HG03432 (cell line): Measurements from ENCODE around the gene TRAF2.

ENCODE experiments used
- ATAC-seq: cut with Tn5 transposase; IDR thresholded peaks from one replicate; pipeline ENCODE4 v1.9.1; 2021; ENCODE audit warnings: mild to moderate bottlenecking, moderate library complexity; ENCODE audit not compliant: unreplicated experiment

Gene TRAF2

GRCh38 chr9:136958473-136958872 is 72.2 kb downstream of the TRAF2 start:
- ATAC-seq, result no peak

- no peak for ATAC-seq
Measured at GRCh38 chr9:136958898-136959850, 72.9 kb downstream of the TRAF2 start.

- ATAC-seq, result no peak
Measured at GRCh38 chr9:136960212-136960937, 74.1 kb downstream of the TRAF2 start.

GRCh38 chr9:136960938-136961275 is 74.6 kb downstream of the TRAF2 start:
- no peak for ATAC-seq

- no peak for ATAC-seq
Measured at GRCh38 chr9:136961279-136962065, 75.2 kb downstream of the TRAF2 start.

- ATAC-seq, result no peak
Measured at GRCh38 chr9:136962163-136962562, 75.8 kb downstream of the TRAF2 start.

- ATAC-seq, result no peak
Measured at GRCh38 chr9:136962701-136963248, 76.5 kb downstream of the TRAF2 start.

GRCh38 chr9:136963341-136963740 is 77.0 kb downstream of the TRAF2 start:
- ATAC-seq, result no peak

GRCh38 chr9:136963751-136964150 is 77.4 kb downstream of the TRAF2 start:
- no peak for ATAC-seq

- no peak for ATAC-seq
Measured at GRCh38 chr9:136964171-136964689, 77.9 kb downstream of the TRAF2 start.

- ATAC-seq, result no peak
Measured at GRCh38 chr9:136964833-136965422, 78.6 kb downstream of the TRAF2 start.

GRCh38 chr9:136965771-136966484 is 79.6 kb downstream of the TRAF2 start:
- no peak for ATAC-seq

GRCh38 chr9:136968333-136969127 is 82.2 kb downstream of the TRAF2 start:
- ATAC-seq, result no peak

GRCh38 chr9:136969150-136969549 is 82.8 kb downstream of the TRAF2 start:
- no peak for ATAC-seq

- ATAC-seq, result no peak
Measured at GRCh38 chr9:136969774-136970173, 83.5 kb downstream of the TRAF2 start.

GRCh38 chr9:136970361-136970760 is 84.0 kb downstream of the TRAF2 start:
- ATAC-seq, result no peak

GRCh38 chr9:136971746-136972145 is 85.4 kb downstream of the TRAF2 start:
- no peak for ATAC-seq

- ATAC-seq, result no peak
Measured at GRCh38 chr9:136972335-136972734, 86.0 kb downstream of the TRAF2 start.

GRCh38 chr9:136972743-136973142 is 86.4 kb downstream of the TRAF2 start:
- no peak for ATAC-seq
